ENCODE results near the gene LRCH1. TPM values are rescaled to one million over a fixed set of nuclear protein-coding genes. Genes with fewer than 3 reads are reported as not detected.

The LRCH1 gene
- polyA plus RNA-seq, 1 of the 3 experiments (the other 2 are of a cell fraction), result 5.5 TPM

- ChIA-PET POLR2A (no interaction called here), CTCF (interaction anchor here (0.6 to 2.0 kb wide), 2 partner anchors 12 to 14 kb away, joined by 3 to 5 read pairs; no protein-coding TSS in a partner anchor)
- no peak overlapping the region for H3K27ac ChIP-seq (ENCODE audit: low read depth in 2 of 2, low read length in 1 of 2)
- no peaks in the 10 kb centered on the region for H3K9me3 ChIP-seq
- H3K27me3 ChIP-seq (ENCODE audit: insufficient read depth), result no peaks in the 10 kb centered on the region
- H3K4me3 ChIP-seq (ENCODE audit: low read depth in 2 of 2, low read length in 1 of 2), result no peak overlapping the region
- peaks cover 39% of the 10 kb centered on the region for H4K20me1 ChIP-seq (ENCODE audit: insufficient read depth)
- no peak overlapping the region for H2AFZ ChIP-seq (ENCODE audit: low read depth)
- TF ChIP-seq MXI1 (IDR thresholded peaks at IDR 0.05; ENCODE audit: low read depth, low read length) (no peak), NFIC (IDR thresholded peaks at IDR 0.05; ENCODE audit: borderline replicate concordance) (no peak), SIN3A (IDR thresholded peaks at IDR 0.05; ENCODE audit: borderline replicate concordance, low read depth, low read length) (no peak), ELF1 (IDR thresholded peaks at IDR 0.05) (no peak), SMC3 (IDR thresholded peaks at IDR 0.05; ENCODE audit: low read depth, low read length) (no peak), TEAD4 (IDR thresholded peaks at IDR 0.05; ENCODE audit: borderline replicate concordance, insufficient read depth) (no peak), TAF1 (IDR thresholded peaks at IDR 0.05; ENCODE audit: borderline replicate concordance, low read depth, low read length) (no peak), CHD2 (IDR thresholded peaks at IDR 0.05; ENCODE audit: low read length, partially characterized antibody) (no peak), GABPA (IDR thresholded peaks at IDR 0.05; ENCODE audit: low read depth) (no peak), RXRA (IDR thresholded peaks at IDR 0.05; ENCODE audit: borderline replicate concordance, low read depth) (no peak), EP300 (IDR thresholded peaks at IDR 0.05; ENCODE audit: borderline replicate concordance in 1 of 2, low read depth in 1 of 2, low read length in 1 of 2) (no peak), FOXJ3 (CRISPR knock-in tag; IDR thresholded peaks at IDR 0.05) (no peak), GATA2 (CRISPR knock-in tag; IDR thresholded peaks at IDR 0.05) (no peak), NRF1 (IDR thresholded peaks at IDR 0.05; ENCODE audit: low read depth, low read length) (no peak), RCOR1 (IDR thresholded peaks at IDR 0.05; ENCODE audit: low read length) (no peak), USF1 (IDR thresholded peaks at IDR 0.05; ENCODE audit: borderline replicate concordance, low read depth) (no peak), PBX3 (IDR thresholded peaks at IDR 0.05) (no peak)
- no peak overlapping the region for H3K9ac ChIP-seq
- no peak for DNase-seq
- no peak overlapping the region for H3K4me2 ChIP-seq
- H3K79me2 ChIP-seq (ENCODE audit: insufficient read depth), result peaks cover 85% of the 10 kb centered on the region
- H3F3A ChIP-seq (replicated peaks; ENCODE audit: insufficient read depth), result no peaks in the 10 kb centered on the region
- 90% methylated on average over 9 of the region's 9 CpGs for WGBS (ENCODE audit: low lambda C conversion rate)
- no peaks in the 10 kb centered on the region for H3K36me3 ChIP-seq (replicated peaks in 1 of 2; ENCODE audit: control insufficient read depth in 1 of 2, insufficient read depth in 2 of 2, low read length in 1 of 2)
- H3K9me2 ChIP-seq, result no peaks in the 10 kb centered on the region
- peaks cover 8 to 9% of the 10 kb centered on the region in 2 experiments; a peak in 3 of 4 replicates for H3K4me1 ChIP-seq (ENCODE audit: control insufficient read depth in 1 of 2, insufficient read depth in 2 of 2, low read depth in 1 of 2, low read length in 1 of 2)
Measured at GRCh38 chr13:46607768-46608564, 55.0 kb downstream of the LRCH1 start.

All from SK-N-SH (cell line).